SH-SY5Y (cell line): ENCODE results near the gene OAF.

ENCODE experiments used
- GATA2 ChIP-seq: IDR thresholded peaks from 2 replicates; pipeline ENCODE4 v1.6.1; 2011; ENCODE audit warnings: mild to moderate bottlenecking, low read depth, low read length
- GATA3 ChIP-seq: IDR thresholded peaks from 2 replicates; pipeline ENCODE4 v1.6.1; 2011; ENCODE audit warnings: low read depth, mild to moderate bottlenecking, low read length, moderate library complexity

- no peak for TF ChIP-seq GATA2
- no peak for TF ChIP-seq GATA3
These were observed 33.9 kb downstream of the OAF start for GRCh38 chr11:120244476-120245365.
